Retinal pigment epithelial cell (primary cell): ENCODE measurements around the gene CCDC80.

Experiments used
- DNase-seq: peaks from one replicate; pipeline ENCODE4 v3.0.0-alpha.2; 2010; ENCODE audit warnings: low read depth
- H3K4me3 ChIP-seq: 2 replicates; pipeline ENCODE4 v1.5.1; 2011; ENCODE audit warnings: mild to moderate bottlenecking, low read length, control low read depth, moderate library complexity
- TF ChIP-seq, protein P1 (sequence below): conservative IDR thresholded peaks from 2 replicates; pipeline ENCODE4 v1.5.1; 2011; ENCODE audit warnings: low read depth, low read length, control low read depth, inconsistent platforms

Gene CCDC80

DNA sequence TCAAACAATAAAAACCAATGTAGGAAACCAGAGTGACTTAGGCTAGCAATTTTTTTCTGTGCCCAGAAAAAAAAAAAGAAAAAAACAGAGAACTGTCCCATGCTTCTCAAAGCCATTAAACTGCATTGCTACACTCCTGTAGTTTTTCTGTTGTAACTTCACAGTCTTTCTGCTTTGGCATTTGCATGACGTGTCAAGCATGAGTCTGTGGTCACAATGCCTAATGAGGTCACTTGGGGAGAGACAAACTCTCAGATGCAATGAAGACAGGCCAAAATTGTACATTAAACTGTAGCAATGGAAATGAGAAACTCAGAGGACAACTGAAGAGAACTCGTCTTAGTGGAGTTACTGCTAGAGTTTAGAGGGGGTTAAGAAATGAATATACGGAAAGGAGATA lies 30.8 kb downstream of the CCDC80 start:
- no peak for DNase-seq
- TF ChIP-seq, protein P1, sequence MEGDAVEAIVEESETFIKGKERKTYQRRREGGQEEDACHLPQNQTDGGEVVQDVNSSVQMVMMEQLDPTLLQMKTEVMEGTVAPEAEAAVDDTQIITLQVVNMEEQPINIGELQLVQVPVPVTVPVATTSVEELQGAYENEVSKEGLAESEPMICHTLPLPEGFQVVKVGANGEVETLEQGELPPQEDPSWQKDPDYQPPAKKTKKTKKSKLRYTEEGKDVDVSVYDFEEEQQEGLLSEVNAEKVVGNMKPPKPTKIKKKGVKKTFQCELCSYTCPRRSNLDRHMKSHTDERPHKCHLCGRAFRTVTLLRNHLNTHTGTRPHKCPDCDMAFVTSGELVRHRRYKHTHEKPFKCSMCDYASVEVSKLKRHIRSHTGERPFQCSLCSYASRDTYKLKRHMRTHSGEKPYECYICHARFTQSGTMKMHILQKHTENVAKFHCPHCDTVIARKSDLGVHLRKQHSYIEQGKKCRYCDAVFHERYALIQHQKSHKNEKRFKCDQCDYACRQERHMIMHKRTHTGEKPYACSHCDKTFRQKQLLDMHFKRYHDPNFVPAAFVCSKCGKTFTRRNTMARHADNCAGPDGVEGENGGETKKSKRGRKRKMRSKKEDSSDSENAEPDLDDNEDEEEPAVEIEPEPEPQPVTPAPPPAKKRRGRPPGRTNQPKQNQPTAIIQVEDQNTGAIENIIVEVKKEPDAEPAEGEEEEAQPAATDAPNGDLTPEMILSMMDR = no peak
- H3K4me3 ChIP-seq = no peak overlapping the region

DNA sequence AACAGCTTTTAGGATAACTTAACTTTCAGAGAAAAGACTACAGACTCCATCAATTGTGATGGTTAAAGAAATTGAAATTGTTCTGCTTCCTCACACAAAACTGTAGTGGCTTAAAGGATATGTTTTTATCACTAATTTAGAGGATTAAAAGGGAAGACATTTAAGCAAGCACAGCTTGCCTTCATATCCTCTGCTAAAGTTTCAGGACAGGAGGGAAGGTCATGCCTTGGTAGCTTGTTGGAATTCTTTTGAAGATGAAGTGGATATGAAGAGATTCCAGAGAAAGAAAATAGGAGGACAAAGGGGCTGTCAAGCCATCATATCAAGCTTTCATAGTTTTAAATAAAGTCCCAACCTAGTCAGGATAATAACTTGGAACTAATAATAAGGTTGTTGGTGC lies 33.1 kb downstream of the CCDC80 start:
- TF ChIP-seq, protein P1 = no peak
- DNase-seq = no peak

DNA sequence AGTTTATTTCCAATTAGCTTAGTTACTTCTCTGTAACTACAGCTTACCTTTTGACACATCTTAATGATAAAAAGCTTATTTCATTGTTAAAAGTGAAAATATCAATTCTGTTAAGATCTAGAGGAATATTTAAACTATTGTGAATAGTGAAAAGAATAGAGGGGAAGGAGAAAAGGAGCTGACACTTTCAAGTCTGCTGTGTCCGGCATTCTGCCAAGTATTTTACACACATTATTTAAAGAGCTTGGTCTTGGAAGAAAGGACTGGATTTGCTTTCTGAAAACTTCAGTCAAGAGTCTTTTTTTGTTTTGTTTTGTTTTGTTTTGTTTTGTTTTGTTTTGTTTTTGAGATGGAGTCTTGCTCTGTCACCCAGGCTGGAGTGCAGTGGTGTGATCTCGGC lies 34.8 kb downstream of the CCDC80 start:
- no peak overlapping the region for H3K4me3 ChIP-seq
- TF ChIP-seq, protein P1 = no peak
- no peak for DNase-seq

More for the DNA sequence above, 33.1 kb downstream of the CCDC80 start:
- H3K4me3 ChIP-seq = no peak overlapping the region

DNA sequence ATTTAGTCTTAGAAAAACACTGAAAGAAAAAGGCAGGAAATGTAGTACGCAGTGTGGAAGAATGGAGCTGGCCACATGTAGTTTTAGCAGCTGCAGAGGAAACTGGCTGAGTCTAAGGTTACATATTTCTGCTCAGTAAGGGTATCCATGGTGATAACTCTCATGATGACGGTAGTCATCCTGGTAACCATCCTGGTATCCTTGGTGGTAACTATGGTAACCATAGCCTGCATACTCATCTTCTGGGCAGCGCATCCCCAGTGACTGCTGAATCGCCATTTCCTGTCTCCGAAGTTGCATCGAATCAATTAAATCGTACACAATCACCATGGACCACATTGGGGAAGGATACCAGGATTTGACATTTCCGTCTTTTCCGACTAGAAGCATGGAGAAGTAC lies 35.7 kb downstream of the CCDC80 start:
- H3K4me3 ChIP-seq = no peak overlapping the region
- TF ChIP-seq, protein P1 = no peak
- DNase-seq = no peak

DNA sequence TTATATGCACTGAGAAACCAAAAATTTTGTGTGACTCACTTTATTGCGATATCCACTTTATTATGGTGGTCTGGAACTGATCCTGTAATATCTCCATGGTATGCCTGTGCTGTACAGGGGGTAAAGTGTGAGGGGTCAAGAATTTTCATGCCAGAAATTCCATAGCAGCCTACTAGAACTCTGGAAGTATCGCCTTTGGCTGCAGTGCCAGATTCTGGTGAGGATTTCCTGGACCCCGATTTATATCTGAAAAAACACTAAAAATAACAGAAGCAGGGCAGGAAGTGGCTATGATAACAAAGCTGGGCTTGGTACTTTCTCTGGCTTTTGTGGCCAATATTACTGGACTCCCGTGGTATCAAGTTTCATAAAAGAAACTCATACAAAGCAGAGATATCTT lies 36.4 kb downstream of the CCDC80 start:
- TF ChIP-seq, protein P1 = no peak
- no peak overlapping the region for H3K4me3 ChIP-seq
- peak; percentile 55 for DNase-seq

DNA sequence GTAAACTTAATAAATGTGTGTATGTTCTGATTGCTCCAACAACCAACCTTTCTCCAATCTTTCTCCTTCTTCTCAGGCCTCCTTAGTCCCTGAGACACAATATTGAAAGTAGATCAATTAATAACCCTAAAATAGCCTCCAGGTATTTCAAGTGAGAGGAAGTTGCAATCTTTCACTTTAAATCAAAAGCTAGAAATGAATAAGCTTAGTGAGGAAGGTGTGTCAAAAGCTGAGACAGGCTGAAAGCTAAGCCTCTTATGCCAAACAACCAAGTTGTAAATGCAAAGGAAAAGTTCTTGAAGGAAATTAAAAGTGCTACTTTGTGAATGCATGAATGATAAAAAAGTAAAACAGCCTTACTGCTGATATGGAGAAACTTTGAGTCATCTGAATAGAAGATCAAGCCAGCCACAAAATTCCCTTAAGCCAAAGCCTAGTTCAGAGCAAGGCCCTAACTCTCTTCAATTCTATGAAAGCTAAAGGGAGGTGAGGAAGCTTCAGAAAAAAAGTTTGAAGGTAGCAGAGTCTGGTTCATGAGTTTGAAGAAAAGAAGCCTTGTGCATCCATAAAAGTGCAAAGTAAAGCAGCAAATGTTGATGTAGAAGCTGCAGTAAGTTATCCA lies 38.6 kb downstream of the CCDC80 start:
- no peak for DNase-seq
- TF ChIP-seq, protein P1 = no peak
- no peak overlapping the region for H3K4me3 ChIP-seq

DNA sequence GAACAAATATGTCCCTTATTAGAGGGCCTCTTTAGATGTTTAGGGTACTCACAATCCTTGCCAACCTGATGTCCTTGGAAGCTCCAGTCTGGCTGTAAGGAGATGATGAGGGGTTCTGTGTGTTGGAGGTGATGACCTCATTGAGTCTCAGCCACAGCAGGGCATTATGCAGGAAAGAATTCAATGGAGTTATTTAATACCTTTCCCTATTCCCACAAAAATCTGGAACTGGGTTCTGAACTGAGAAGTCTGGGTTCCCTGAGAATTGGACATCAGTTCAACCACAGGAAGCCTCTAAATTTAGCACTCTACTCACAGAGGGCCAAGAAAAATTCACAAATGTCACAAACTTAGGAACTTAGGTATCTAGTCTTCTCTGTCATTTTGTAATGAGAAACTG lies 42.2 kb downstream of the CCDC80 start:
- no peak overlapping the region for H3K4me3 ChIP-seq
- no peak for DNase-seq
- TF ChIP-seq, protein P1 = no peak
